Neural progenitor cell (in vitro differentiated cells): Measurements from ENCODE around the gene PTPRH. TPM values are rescaled to one million over a fixed set of nuclear protein-coding genes. Genes with fewer than 3 reads are reported as not detected.
A peak's percentile ranks its signal among the peaks of the same experiment; 100 is the strongest.

ENCODE experiments used
- DNase-seq: peaks from one replicate; pipeline ENCODE4 v3.0.0-alpha.2; 2016; ENCODE audit warnings: low spot score
- H2AFZ ChIP-seq: fragments of 200-600 bp; sonication (generic); replicated peaks from 2 replicates; pipeline ENCODE4 v1.6.1; 2016; ENCODE audit warnings: antibody characterized with exemption
- H3F3A ChIP-seq: fragments of 200-600 bp; sonication (generic); 2 replicates; pipeline ENCODE4 v1.6.1; 2016; ENCODE audit warnings: antibody characterized with exemption, low read depth
- H3K27ac ChIP-seq: fragments of 200-600 bp; sonication (generic); 2 replicates; pipeline ENCODE4 v1.5.1; 2016; ENCODE audit warnings: mild to moderate bottlenecking
- H3K27me3 ChIP-seq: fragments of 200-600 bp; sonication (generic); 2 replicates; pipeline ENCODE4 v1.6.1; 2016; ENCODE audit warnings: mild to moderate bottlenecking, moderate library complexity
- H3K36me3 ChIP-seq: fragments of 200-600 bp; sonication (generic); 2 replicates; pipeline ENCODE4 v1.5.1; 2016
- H3K4me1 ChIP-seq: fragments of 200-600 bp; sonication (generic); 2 replicates; pipeline ENCODE4 v1.6.1; 2016; ENCODE audit warnings: mixed run types
- H3K4me2 ChIP-seq: fragments of 200-600 bp; sonication (generic); 2 replicates; pipeline ENCODE4 v1.6.1; 2016
- H3K4me3 ChIP-seq: fragments of 200-600 bp; sonication (generic); 2 replicates; pipeline ENCODE4 v1.5.1; 2016
- H3K79me2 ChIP-seq: fragments of 200-600 bp; sonication (generic); 2 replicates; pipeline ENCODE4 v1.6.1; 2016; ENCODE audit warnings: low read depth
- H3K9ac ChIP-seq: fragments of 200-600 bp; sonication (generic); 2 replicates; pipeline ENCODE4 v1.6.1; 2016
- H3K9me3 ChIP-seq: fragments of 200-600 bp; sonication (generic); 2 replicates; pipeline ENCODE4 v1.5.1; 2016; ENCODE audit warnings: low read depth
- H4K20me1 ChIP-seq: fragments of 200-600 bp; sonication (generic); 2 replicates; pipeline ENCODE4 v1.6.1; 2016; ENCODE audit warnings: low read depth
- H3K27ac Mint-ChIP-seq: 3 replicates; pipeline ENCODE4 v1.8.0; 2021; ENCODE audit warnings: mixed read lengths
- H3K27me3 Mint-ChIP-seq: 2 replicates; pipeline ENCODE4 v1.8.0; 2022; ENCODE audit warnings: low read depth, mild to moderate bottlenecking, inconsistent platforms, moderate library complexity, mixed read lengths; ENCODE audit not compliant: insufficient read depth
- H3K36me3 Mint-ChIP-seq: 3 replicates; pipeline ENCODE4 v1.8.0; 2021; ENCODE audit warnings: mixed read lengths
- H3K4me1 Mint-ChIP-seq: 3 replicates; pipeline ENCODE4 v1.8.0; 2021; ENCODE audit warnings: mixed read lengths
- H3K4me3 Mint-ChIP-seq: 3 replicates; pipeline ENCODE4 v1.8.0; 2021; ENCODE audit warnings: mild to moderate bottlenecking, moderate library complexity, mixed read lengths
- H3K9me3 Mint-ChIP-seq: 3 replicates; pipeline ENCODE4 v1.8.0; 2020; ENCODE audit warnings: mixed read lengths
- EZH2 ChIP-seq: fragments of 200-600 bp; sonication (generic); IDR thresholded peaks from 2 replicates; pipeline ENCODE4 v1.6.1; 2017; ENCODE audit warnings: antibody characterized with exemption, mild to moderate bottlenecking, moderate library complexity
- EZH2phosphoT487 ChIP-seq: fragments of 200-600 bp; sonication (generic); IDR thresholded peaks from 2 replicates; pipeline ENCODE4 v1.6.1; 2017; ENCODE audit warnings: antibody characterized with exemption
- total RNA-seq: library from RNA; depleted of rRNA; stranded (reverse); fragments of >200 nt; gene quantifications from 2 replicates; pipeline ENCODE4 v1.2.3, GENCODE V29; 2015; ENCODE audit warnings: low replicate concordance
- TF ChIP-seq, protein P1 (sequence below): fragments of 200-600 bp; sonication (generic); IDR thresholded peaks from 2 replicates; pipeline ENCODE4 v1.5.1; 2017; ENCODE audit warnings: antibody characterized with exemption, mild to moderate bottlenecking

The PTPRH gene
- total RNA-seq, 1 donor from 2014 or later = not detected

- H3K36me3 ChIP-seq = no peaks in the 10 kb centered on the region
- no peak overlapping the region for H3K4me2 ChIP-seq
- no peak overlapping the region for H3K9ac ChIP-seq
- TF ChIP-seq EZH2 (no peak), EZH2phosphoT487 (no peak)
- TF ChIP-seq, protein P1, sequence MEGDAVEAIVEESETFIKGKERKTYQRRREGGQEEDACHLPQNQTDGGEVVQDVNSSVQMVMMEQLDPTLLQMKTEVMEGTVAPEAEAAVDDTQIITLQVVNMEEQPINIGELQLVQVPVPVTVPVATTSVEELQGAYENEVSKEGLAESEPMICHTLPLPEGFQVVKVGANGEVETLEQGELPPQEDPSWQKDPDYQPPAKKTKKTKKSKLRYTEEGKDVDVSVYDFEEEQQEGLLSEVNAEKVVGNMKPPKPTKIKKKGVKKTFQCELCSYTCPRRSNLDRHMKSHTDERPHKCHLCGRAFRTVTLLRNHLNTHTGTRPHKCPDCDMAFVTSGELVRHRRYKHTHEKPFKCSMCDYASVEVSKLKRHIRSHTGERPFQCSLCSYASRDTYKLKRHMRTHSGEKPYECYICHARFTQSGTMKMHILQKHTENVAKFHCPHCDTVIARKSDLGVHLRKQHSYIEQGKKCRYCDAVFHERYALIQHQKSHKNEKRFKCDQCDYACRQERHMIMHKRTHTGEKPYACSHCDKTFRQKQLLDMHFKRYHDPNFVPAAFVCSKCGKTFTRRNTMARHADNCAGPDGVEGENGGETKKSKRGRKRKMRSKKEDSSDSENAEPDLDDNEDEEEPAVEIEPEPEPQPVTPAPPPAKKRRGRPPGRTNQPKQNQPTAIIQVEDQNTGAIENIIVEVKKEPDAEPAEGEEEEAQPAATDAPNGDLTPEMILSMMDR = no peak
- peaks cover 16% of the 10 kb centered on the region for H3K27me3 Mint-ChIP-seq
- H3K4me3 Mint-ChIP-seq = no peak overlapping the region
- H3F3A ChIP-seq = peaks cover 5% of the 10 kb centered on the region
- H3K36me3 Mint-ChIP-seq = no peaks in the 10 kb centered on the region
- peaks cover 4% of the 10 kb centered on the region for H3K9me3 Mint-ChIP-seq
- no peaks in the 10 kb centered on the region for H3K4me1 ChIP-seq
- no peaks in the 10 kb centered on the region for H3K9me3 ChIP-seq
- DNase-seq = no peak
- no peaks in the 10 kb centered on the region for H3K79me2 ChIP-seq
- H4K20me1 ChIP-seq = peaks cover 7% of the 10 kb centered on the region
- peaks cover 31% of the 10 kb centered on the region for H3K4me1 Mint-ChIP-seq
- no peak overlapping the region for H3K4me3 ChIP-seq
- no peak overlapping the region for H3K27ac ChIP-seq
- peaks cover 15% of the 10 kb centered on the region for H3K27me3 ChIP-seq
- no peak overlapping the region for H3K27ac Mint-ChIP-seq
- no peak overlapping the region for H2AFZ ChIP-seq
Observed at GRCh38 chr19:55213547-55213946, 4.2 kb upstream of the PTPRH start.

DNA sequence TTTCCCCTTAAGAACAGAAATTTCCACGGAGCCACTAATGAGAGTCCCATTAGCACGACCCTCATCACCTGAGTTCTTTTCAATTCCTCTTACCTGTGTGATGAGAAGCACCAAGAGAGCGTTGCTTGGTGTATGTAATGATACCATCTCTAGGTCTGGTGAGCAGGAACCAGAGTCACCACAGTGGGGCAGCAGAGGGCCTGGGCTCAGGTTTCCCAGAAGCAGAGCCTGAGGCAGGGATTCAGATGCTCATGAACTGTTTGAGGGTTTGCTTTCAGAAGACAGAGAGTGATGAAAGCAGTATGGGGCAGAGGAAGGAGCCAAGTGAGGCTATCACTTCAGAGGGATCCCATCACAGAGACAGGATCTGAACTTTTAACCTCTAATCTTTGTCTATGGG lies 3.1 kb upstream of the PTPRH start:
- H3K36me3 ChIP-seq = no peaks in the 10 kb centered on the region
- no peaks in the 10 kb centered on the region for H3K79me2 ChIP-seq
- peaks cover 16% of the 10 kb centered on the region for H3K27me3 Mint-ChIP-seq
- no peak overlapping the region for H3K27ac ChIP-seq
- H3K4me3 Mint-ChIP-seq = no peak overlapping the region
- peaks cover 10% of the 10 kb centered on the region for H3K27me3 ChIP-seq
- no peak overlapping the region for H3K4me2 ChIP-seq
- no peaks in the 10 kb centered on the region for H3K4me1 ChIP-seq
- peaks cover 4% of the 10 kb centered on the region for H3K9me3 Mint-ChIP-seq
- TF ChIP-seq EZH2 = no peak
- TF ChIP-seq, protein P1 = peak; percentile 16
- no peak for TF ChIP-seq EZH2phosphoT487
- no peak overlapping the region for H3K9ac ChIP-seq
- peaks cover 4% of the 10 kb centered on the region for H4K20me1 ChIP-seq
- H3K27ac Mint-ChIP-seq = peak overlapping the region; percentile 29
- H3K4me3 ChIP-seq = no peak overlapping the region
- H3K9me3 ChIP-seq = no peaks in the 10 kb centered on the region
- H3K36me3 Mint-ChIP-seq = no peaks in the 10 kb centered on the region
- H3K4me1 Mint-ChIP-seq = peaks cover 28% of the 10 kb centered on the region
- no peak overlapping the region for H2AFZ ChIP-seq
- no peak for DNase-seq
- peaks cover 5% of the 10 kb centered on the region for H3F3A ChIP-seq

- Mint-ChIP-seq H3K27ac (peak overlapping the region; percentile 57), H3K36me3 (no peaks in the 10 kb centered on the region), H3K4me1 (peaks cover 25% of the 10 kb centered on the region)
Observed at GRCh38 chr19:55209693-55210472, 582 bp upstream of the PTPRH start.

More at GRCh38 chr19:55209693-55210472, 582 bp upstream of the PTPRH start:
- Histone ChIP-seq H4K20me1 (no peaks in the 10 kb centered on the region), H2AFZ (no peak overlapping the region), H3K27me3 (no peaks in the 10 kb centered on the region), H3K36me3 (no peaks in the 10 kb centered on the region), H3K9ac (no peak overlapping the region), H3K4me2 (no peak overlapping the region), H3F3A (no peaks in the 10 kb centered on the region), H3K4me3 (no peak overlapping the region), H3K9me3 (no peaks in the 10 kb centered on the region), H3K79me2 (no peaks in the 10 kb centered on the region), H3K27ac (no peak overlapping the region), H3K4me1 (peaks cover 3% of the 10 kb centered on the region)
- H3K27me3 Mint-ChIP-seq = peaks cover 9% of the 10 kb centered on the region
- TF ChIP-seq EZH2phosphoT487 (no peak), EZH2 (no peak)
- TF ChIP-seq, protein P1 = no peak
- peaks cover 4% of the 10 kb centered on the region for H3K9me3 Mint-ChIP-seq
- peak overlapping the region; percentile 60 for H3K4me3 Mint-ChIP-seq
- no peak for DNase-seq
